Trophoblast cell (in vitro differentiated cells and primary cell): Measurements from ENCODE around the gene ARID3A.

Experiments used
- DNase-seq, 2 donors: peaks; one replicate each; pipeline ENCODE4 v3.0.0-alpha.2; 2016
- H2AFZ ChIP-seq: 2 replicates; pipeline ENCODE4 v1.6.1; 2013; ENCODE audit warnings: low read length, moderate library complexity, mild to moderate bottlenecking; ENCODE audit not compliant: insufficient read depth, poor library complexity
- H2AK5ac ChIP-seq: 2 replicates; pipeline ENCODE4 v1.6.1; 2013; ENCODE audit warnings: mild to moderate bottlenecking, low read length
- H2BK120ac ChIP-seq: 2 replicates; pipeline ENCODE4 v1.6.1; 2013; ENCODE audit warnings: low read length, mild to moderate bottlenecking, moderate library complexity; ENCODE audit not compliant: insufficient read depth, poor library complexity
- H2BK12ac ChIP-seq: 2 replicates; pipeline ENCODE4 v1.6.1; 2013; ENCODE audit warnings: mild to moderate bottlenecking, low read length, moderate library complexity
- H2BK5ac ChIP-seq: 2 replicates; pipeline ENCODE4 v1.6.1; 2013; ENCODE audit warnings: low read length, low read depth, moderate library complexity, mild to moderate bottlenecking; ENCODE audit not compliant: poor library complexity
- H3K14ac ChIP-seq: 2 replicates; pipeline ENCODE4 v1.6.1; 2013; ENCODE audit warnings: mild to moderate bottlenecking, low read length
- H3K18ac ChIP-seq: 2 replicates; pipeline ENCODE4 v1.6.1; 2013; ENCODE audit warnings: mild to moderate bottlenecking, low read length
- H3K23ac ChIP-seq: 2 replicates; pipeline ENCODE4 v1.6.1; 2013; ENCODE audit warnings: low read length
- H3K27ac ChIP-seq: 2 replicates; pipeline ENCODE4 v1.5.1; 2013; ENCODE audit warnings: low read depth, mild to moderate bottlenecking, inconsistent platforms, low read length, moderate library complexity
- H3K27me3 ChIP-seq: 2 replicates; pipeline ENCODE4 v1.6.1; 2013; ENCODE audit warnings: inconsistent platforms, mild to moderate bottlenecking, low read length, moderate library complexity; ENCODE audit not compliant: insufficient read depth
- H3K36me3 ChIP-seq, 2 experiments: 1 replicate in 1 of 2; 2 replicates in 1 of 2; pipeline ENCODE4 v1.6.1; 2013; ENCODE audit warnings: low read length in 2 of 2, mild to moderate bottlenecking in 2 of 2, moderate library complexity in 1 of 2; ENCODE audit not compliant: insufficient read depth in 2 of 2, control insufficient read depth in 1 of 2
- H3K4ac ChIP-seq: 2 replicates; pipeline ENCODE4 v1.6.1; 2013; ENCODE audit warnings: low read depth, mild to moderate bottlenecking, low read length, moderate library complexity
- H3K4me1 ChIP-seq, 2 experiments: 1 replicate in 1 of 2; 2 replicates in 1 of 2; pipeline ENCODE4 v1.6.1; 2013; ENCODE audit warnings: low read length in 2 of 2, mild to moderate bottlenecking in 2 of 2, moderate library complexity in 1 of 2; ENCODE audit not compliant: insufficient read depth in 2 of 2, control insufficient read depth in 1 of 2
- H3K4me2 ChIP-seq: 2 replicates; pipeline ENCODE4 v1.6.1; 2013; ENCODE audit warnings: inconsistent platforms, mild to moderate bottlenecking, low read length, moderate library complexity
- H3K4me3 ChIP-seq: 2 replicates; pipeline ENCODE4 v1.5.1; 2013; ENCODE audit warnings: mild to moderate bottlenecking, low read depth, low read length, inconsistent platforms
- H3K79me1 ChIP-seq: one replicate; pipeline ENCODE4 v1.6.1; 2013; ENCODE audit warnings: low read length
- H3K79me2 ChIP-seq: 2 replicates; pipeline ENCODE4 v1.6.1; 2013; ENCODE audit warnings: low read length, mild to moderate bottlenecking; ENCODE audit not compliant: control insufficient read depth, insufficient read depth, poor library complexity
- H3K9ac ChIP-seq: 2 replicates; pipeline ENCODE4 v1.6.1; 2013; ENCODE audit warnings: mild to moderate bottlenecking, low read length
- H3K9me3 ChIP-seq: 2 replicates; pipeline ENCODE4 v1.6.1; 2013; ENCODE audit warnings: low read depth, mild to moderate bottlenecking, control low read depth, inconsistent platforms, low read length; ENCODE audit not compliant: insufficient read depth
- H4K12ac ChIP-seq: 2 replicates; pipeline ENCODE4 v1.6.1; 2013; ENCODE audit warnings: low read depth, mild to moderate bottlenecking, low read length, moderate library complexity
- H4K8ac ChIP-seq: 2 replicates; pipeline ENCODE4 v1.6.1; 2013; ENCODE audit warnings: low read depth, mild to moderate bottlenecking, low read length, moderate library complexity
- H4K91ac ChIP-seq: one replicate; pipeline ENCODE4 v1.6.1; 2013; ENCODE audit warnings: low read depth, mild to moderate bottlenecking, low read length, moderate library complexity
- WGBS: extraction: QIAGEN DNeasy Blood & Tissue Kit; methylation state at CpG from one replicate; pipeline ENCODE4 v1.1.7; 2013; ENCODE audit warnings: missing lambda C conversion rate; ENCODE audit not compliant: insufficient read length, insufficient coverage; ENCODE audit errors: extremely low coverage; 5-methylcytosine and 5-hydroxymethylcytosine counted together

ARID3A gene

GRCh38 chr19:896999-897398, 28.8 kb upstream of the ARID3A start:
- Histone ChIP-seq H4K12ac (no peak overlapping the region), H3K9me3 (peaks cover 3% of the 10 kb centered on the region), H3K18ac (no peak overlapping the region), H4K8ac (no peak overlapping the region), H4K91ac (no peak overlapping the region), H2AK5ac (no peak overlapping the region), H2AFZ (no peak overlapping the region), H2BK5ac (no peak overlapping the region), H3K14ac (no peak overlapping the region), H2BK12ac (no peak overlapping the region), H3K27me3 (no peaks in the 10 kb centered on the region), H3K4ac (no peak overlapping the region), H3K36me3 (peaks cover 34 to 39% of the 10 kb centered on the region in 2 experiments), H3K4me1 (peaks cover 5 to 7% of the 10 kb centered on the region in 2 experiments), H3K4me3 (no peak overlapping the region), H3K27ac (no peak overlapping the region), H2BK120ac (no peak overlapping the region), H3K79me1 (peaks cover 10% of the 10 kb centered on the region), H3K79me2 (peaks cover 4% of the 10 kb centered on the region), H3K23ac (no peak overlapping the region), H3K4me2 (no peak overlapping the region), H3K9ac (no peak overlapping the region)
- no peak for DNase-seq
- WGBS = no CpG with 5 or more reads among the region's 11 CpGs

- no peak overlapping the region for H3K14ac ChIP-seq
- no peak overlapping the region for H2BK120ac ChIP-seq
- H2BK12ac ChIP-seq = no peak overlapping the region
- no peaks in the 10 kb centered on the region for H3K27me3 ChIP-seq
- H3K36me3 ChIP-seq = peaks cover 35 to 39% of the 10 kb centered on the region in 2 experiments
- no peak overlapping the region for H2BK5ac ChIP-seq
- H3K4ac ChIP-seq = no peak overlapping the region
- peak; percentile 80 to 83 for DNase-seq
- peaks cover 3% of the 10 kb centered on the region for H3K9me3 ChIP-seq
- H2AK5ac ChIP-seq = no peak overlapping the region
- no peak overlapping the region for H3K23ac ChIP-seq
- no CpG with 5 or more reads among the region's 26 CpGs for WGBS
- H3K4me2 ChIP-seq = no peak overlapping the region
- no peak overlapping the region for H3K27ac ChIP-seq
- H3K4me1 ChIP-seq = peaks cover 4 to 5% of the 10 kb centered on the region in 2 experiments
- no peak overlapping the region for H3K4me3 ChIP-seq
- peaks cover 5% of the 10 kb centered on the region for H3K79me1 ChIP-seq
- H3K79me2 ChIP-seq = peaks cover 2% of the 10 kb centered on the region
- no peak overlapping the region for H4K12ac ChIP-seq
- H4K8ac ChIP-seq = no peak overlapping the region
- H3K18ac ChIP-seq = no peak overlapping the region
- no peak overlapping the region for H2AFZ ChIP-seq
- H4K91ac ChIP-seq = no peak overlapping the region
- H3K9ac ChIP-seq = no peak overlapping the region
Observed at GRCh38 chr19:897442-898039, 28.3 kb upstream of the ARID3A start.

- Histone ChIP-seq H3K14ac (no peak overlapping the region), H3K36me3 (peaks cover 35 to 43% of the 10 kb centered on the region in 2 experiments), H4K8ac (no peak overlapping the region), H3K27ac (no peak overlapping the region), H2BK5ac (no peak overlapping the region), H3K9ac (no peak overlapping the region), H3K4me3 (no peak overlapping the region), H3K4me1 (peaks cover 4 to 5% of the 10 kb centered on the region in 2 experiments), H2BK12ac (no peak overlapping the region), H3K18ac (no peak overlapping the region), H3K27me3 (no peaks in the 10 kb centered on the region), H2AFZ (no peak overlapping the region), H2AK5ac (no peak overlapping the region), H3K23ac (no peak overlapping the region), H3K79me1 (no peaks in the 10 kb centered on the region), H3K4me2 (no peak overlapping the region), H4K91ac (no peak overlapping the region), H3K4ac (no peak overlapping the region), H3K79me2 (no peaks in the 10 kb centered on the region), H2BK120ac (no peak overlapping the region), H4K12ac (no peak overlapping the region), H3K9me3 (peaks cover 3% of the 10 kb centered on the region)
- peak in 1 of 2 donors; percentile 38 for DNase-seq
- no CpG with 5 or more reads among the region's 20 CpGs for WGBS
Observed at GRCh38 chr19:898663-899062, 27.2 kb upstream of the ARID3A start.

GRCh38 chr19:899336-900042, 26.3 kb upstream of the ARID3A start:
- H3K14ac ChIP-seq = no peak overlapping the region
- no CpG with 5 or more reads among the region's 32 CpGs for WGBS
- no peak overlapping the region for H2BK5ac ChIP-seq
- no peak overlapping the region for H3K27ac ChIP-seq
- H3K9me3 ChIP-seq = peaks cover 3% of the 10 kb centered on the region
- H3K36me3 ChIP-seq = peaks cover 35 to 43% of the 10 kb centered on the region in 2 experiments
- no peak overlapping the region for H4K8ac ChIP-seq
- peaks cover 4 to 5% of the 10 kb centered on the region in 2 experiments for H3K4me1 ChIP-seq
- no peak for DNase-seq
- H3K4me3 ChIP-seq = no peak overlapping the region
- H3K4ac ChIP-seq = no peak overlapping the region
- H3K79me1 ChIP-seq = no peaks in the 10 kb centered on the region
- H4K91ac ChIP-seq = no peak overlapping the region
- H3K23ac ChIP-seq = no peak overlapping the region
- H3K27me3 ChIP-seq = no peaks in the 10 kb centered on the region
- H2AFZ ChIP-seq = no peak overlapping the region
- no peak overlapping the region for H3K4me2 ChIP-seq
- no peak overlapping the region for H2AK5ac ChIP-seq
- no peak overlapping the region for H3K18ac ChIP-seq
- no peak overlapping the region for H2BK12ac ChIP-seq
- no peak overlapping the region for H3K9ac ChIP-seq
- H2BK120ac ChIP-seq = no peak overlapping the region
- no peak overlapping the region for H4K12ac ChIP-seq
- no peaks in the 10 kb centered on the region for H3K79me2 ChIP-seq
